H9 (cell line): ENCODE measurements around the gene AFAP1. TPM values are rescaled to one million over a fixed set of nuclear protein-coding genes. Genes with fewer than 3 reads are reported as not detected.

Experiments used
- DNase-seq: peaks from one replicate; pipeline ENCODE4 v3.0.0-alpha.2; 2017
- H2AFZ ChIP-seq: one replicate; pipeline ENCODE4 v1.6.1; 2013; ENCODE audit warnings: mild to moderate bottlenecking, low read length, control low read depth, moderate library complexity
- H2AK5ac ChIP-seq: 2 replicates; pipeline ENCODE4 v1.6.1; 2013; ENCODE audit warnings: low read length, control low read depth, mixed read lengths; ENCODE audit not compliant: insufficient read length
- H2BK120ac ChIP-seq: one replicate; pipeline ENCODE4 v1.6.1; 2013; ENCODE audit warnings: low read depth, mild to moderate bottlenecking, low read length, control low read depth, inconsistent platforms; ENCODE audit not compliant: poor library complexity, severe bottlenecking
- H2BK12ac ChIP-seq: 2 replicates; pipeline ENCODE4 v1.6.1; 2013; ENCODE audit warnings: low read length, control low read depth, mixed read lengths, low read depth; ENCODE audit not compliant: insufficient read length
- H2BK15ac ChIP-seq: 2 replicates; pipeline ENCODE4 v1.6.1; 2013; ENCODE audit warnings: low read depth, low read length, control low read depth
- H2BK20ac ChIP-seq: one replicate; pipeline ENCODE4 v1.6.1; 2013; ENCODE audit warnings: low read depth, mild to moderate bottlenecking, low read length, control low read depth, inconsistent platforms; ENCODE audit not compliant: poor library complexity, severe bottlenecking
- H2BK5ac ChIP-seq: 2 replicates; pipeline ENCODE4 v1.6.1; 2013; ENCODE audit warnings: low read length, control low read depth, mixed read lengths; ENCODE audit not compliant: insufficient read length
- H3K14ac ChIP-seq: 2 replicates; pipeline ENCODE4 v1.6.1; 2013; ENCODE audit warnings: low read length, control low read depth; ENCODE audit not compliant: insufficient read depth
- H3K18ac ChIP-seq: 2 replicates; pipeline ENCODE4 v1.6.1; 2013; ENCODE audit warnings: low read depth, mild to moderate bottlenecking, mixed read lengths, low read length, control low read depth; ENCODE audit not compliant: insufficient read length
- H3K23ac ChIP-seq: 2 replicates; pipeline ENCODE4 v1.6.1; 2013; ENCODE audit warnings: low read length, control low read depth, mixed read lengths, low read depth; ENCODE audit not compliant: insufficient read length
- H3K23me2 ChIP-seq: 2 replicates; pipeline ENCODE4 v1.6.1; 2013; ENCODE audit warnings: low read depth, mild to moderate bottlenecking, mixed read lengths, low read length, control low read depth; ENCODE audit not compliant: insufficient read length, poor library complexity, severe bottlenecking
- H3K27ac ChIP-seq: 2 replicates; pipeline ENCODE4 v1.5.1; 2013; ENCODE audit warnings: low read length, control low read depth, mixed read lengths, low read depth; ENCODE audit not compliant: insufficient read length
- H3K27me3 ChIP-seq: 2 replicates; pipeline ENCODE4 v1.6.1; 2013; ENCODE audit warnings: low read length, control low read depth, inconsistent platforms; ENCODE audit not compliant: insufficient read depth
- H3K4ac ChIP-seq: 2 replicates; pipeline ENCODE4 v1.6.1; 2013; ENCODE audit warnings: low read depth, mild to moderate bottlenecking, control low read depth, inconsistent platforms, low read length, moderate library complexity
- H3K4me1 ChIP-seq: 2 replicates; pipeline ENCODE4 v1.6.1; 2013; ENCODE audit warnings: low read length, control low read depth, inconsistent platforms; ENCODE audit not compliant: insufficient read depth
- H3K4me2 ChIP-seq: 2 replicates; pipeline ENCODE4 v1.6.1; 2013; ENCODE audit warnings: low read length, control low read depth, mixed read lengths; ENCODE audit not compliant: insufficient read length, insufficient read depth
- H3K56ac ChIP-seq: 2 replicates; pipeline ENCODE4 v1.6.1; 2013; ENCODE audit warnings: low read depth, mild to moderate bottlenecking, mixed read lengths, low read length, control low read depth; ENCODE audit not compliant: insufficient read length
- H3K79me1 ChIP-seq: 2 replicates; pipeline ENCODE4 v1.6.1; 2013; ENCODE audit warnings: low read depth, mild to moderate bottlenecking, moderate library complexity, low read length, control low read depth, inconsistent platforms; ENCODE audit not compliant: insufficient read depth, poor library complexity, severe bottlenecking
- H3K79me2 ChIP-seq: 2 replicates; pipeline ENCODE4 v1.6.1; 2013; ENCODE audit warnings: low read length, control low read depth, inconsistent platforms; ENCODE audit not compliant: insufficient read depth
- H3K9ac ChIP-seq: 2 replicates; pipeline ENCODE4 v1.6.1; 2013; ENCODE audit warnings: low read length, control low read depth, mixed read lengths; ENCODE audit not compliant: insufficient read length; ENCODE audit errors: extremely low read depth
- H3K9me3 ChIP-seq: one replicate; pipeline ENCODE4 v1.6.1; 2013; ENCODE audit warnings: low read depth, low read length, inconsistent platforms; ENCODE audit not compliant: control insufficient read depth
- H3T11ph ChIP-seq: one replicate; pipeline ENCODE4 v1.6.1; 2013; ENCODE audit warnings: mild to moderate bottlenecking, low read length, control low read depth, inconsistent platforms
- H4K20me1 ChIP-seq: one replicate; pipeline ENCODE4 v1.6.1; 2013; ENCODE audit not compliant: control insufficient read depth, insufficient read length, insufficient read depth
- H4K5ac ChIP-seq: 2 replicates; pipeline ENCODE4 v1.6.1; 2013; ENCODE audit warnings: low read depth, mild to moderate bottlenecking, mixed read lengths, low read length, control low read depth; ENCODE audit not compliant: insufficient read length
- H4K8ac ChIP-seq: replicated peaks from 2 replicates; pipeline ENCODE4 v1.6.1; 2013; ENCODE audit warnings: low read length, control low read depth, mixed read lengths, low read depth; ENCODE audit not compliant: insufficient read length
- H4K91ac ChIP-seq: 2 replicates; pipeline ENCODE4 v1.6.1; 2013; ENCODE audit warnings: low read depth, mild to moderate bottlenecking, moderate library complexity, mixed read lengths, low read length, control low read depth; ENCODE audit not compliant: insufficient read length
- H3K27ac Mint-ChIP-seq, 3 experiments: 2 replicates in 2 of 3; 3 replicates in 1 of 3; pipeline ENCODE4 v1.8.0; 2020 to 2021; ENCODE audit warnings: mixed read lengths in 3 of 3, mild to moderate bottlenecking in 1 of 3, moderate library complexity in 1 of 3
- H3K27me3 Mint-ChIP-seq: 2 replicates; pipeline ENCODE4 v1.8.0; 2021; ENCODE audit warnings: low read depth, mild to moderate bottlenecking, moderate library complexity, mixed read lengths
- H3K36me3 Mint-ChIP-seq, 3 experiments: 2 replicates in 2 of 3; 3 replicates in 1 of 3; pipeline ENCODE4 v1.8.0; 2020 to 2021; ENCODE audit warnings: low read depth in 3 of 3, mixed read lengths in 3 of 3; ENCODE audit not compliant: insufficient read depth in 1 of 3
- H3K4me1 Mint-ChIP-seq, 2 experiments: 2 replicates each; pipeline ENCODE4 v1.8.0; 2020; ENCODE audit warnings: mixed read lengths in 2 of 2
- H3K4me3 Mint-ChIP-seq, 2 experiments: 2 replicates in 1 of 2; 3 replicates in 1 of 2; pipeline ENCODE4 v1.8.0; 2020 to 2021; ENCODE audit warnings: mild to moderate bottlenecking in 2 of 2, mixed read lengths in 2 of 2, moderate library complexity in 1 of 2
- H3K9me3 Mint-ChIP-seq, 2 experiments: 2 replicates in 1 of 2; 3 replicates in 1 of 2; pipeline ENCODE4 v1.8.0; 2020; ENCODE audit warnings: mild to moderate bottlenecking in 2 of 2, mixed read lengths in 2 of 2, moderate library complexity in 1 of 2
- CTCF ChIP-seq: fragments of 200-600 bp; sonication (generic); conservative IDR thresholded peaks from 3 replicates; pipeline ENCODE4 v1.8.0; 2021; ENCODE audit warnings: antibody characterized with exemption, mild to moderate bottlenecking
- WGBS: extraction: QIAGEN DNeasy Blood & Tissue Kit; methylation state at CpG from one replicate; pipeline ENCODE4 v1.1.7; 2013; ENCODE audit warnings: missing lambda C conversion rate, low lambda C conversion rate, mixed read lengths; ENCODE audit not compliant: insufficient read length; ENCODE audit errors: extremely low coverage; 5-methylcytosine and 5-hydroxymethylcytosine counted together
- total RNA-seq: library from RNA; stranded (reverse); gene quantifications from 2 replicates; pipeline ENCODE4 v1.2.1, GENCODE V29; 2021

The AFAP1 gene
- total RNA-seq, 1 experiment from 2014 or later: 6.5 TPM

DNA sequence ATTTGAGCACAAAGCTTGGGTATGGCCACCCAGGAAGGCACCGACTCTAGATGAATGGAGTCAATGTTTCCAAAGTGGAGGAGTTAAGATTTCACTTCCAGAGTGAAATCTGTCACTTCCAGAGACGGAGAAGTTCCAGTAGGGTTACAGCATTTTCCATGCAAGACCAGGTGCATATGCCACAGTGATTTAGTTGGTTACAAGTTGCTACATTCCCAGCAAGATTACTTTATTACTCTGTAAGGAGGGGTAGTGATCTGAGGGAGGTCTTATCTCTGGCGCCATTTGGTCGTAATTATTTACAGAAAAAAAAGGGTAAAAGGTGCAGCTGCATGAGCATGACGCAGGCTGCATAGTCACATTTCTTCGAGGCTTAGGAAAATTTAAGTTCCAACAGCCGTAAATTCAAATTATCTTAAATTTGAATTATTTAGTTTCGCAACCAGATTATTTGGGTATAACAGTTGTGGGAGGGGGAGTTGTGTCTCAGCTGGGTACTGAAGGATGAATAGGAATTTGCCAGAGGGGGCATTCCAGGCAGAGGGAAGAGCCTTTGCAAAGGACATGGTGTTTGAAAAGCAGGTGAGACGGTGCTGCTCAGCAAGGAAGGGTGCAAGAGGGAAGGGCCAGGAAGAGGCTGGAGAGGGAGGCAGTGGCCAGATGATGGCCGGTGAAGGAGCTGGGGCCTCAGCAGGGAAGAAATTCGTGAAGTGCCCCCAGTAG is 17.4 kb upstream of the AFAP1 start:
- no peak overlapping the region for H3K4me2 ChIP-seq
- no peaks in the 10 kb centered on the region; the same call in 1 of the 2 replicates for H3K27me3 Mint-ChIP-seq
- H2AFZ ChIP-seq: no peak overlapping the region

More for the DNA sequence above, 17.4 kb upstream of the AFAP1 start:
- Histone ChIP-seq H3K79me1 (no peaks in the 10 kb centered on the region), H3K56ac (no peak overlapping the region), H4K5ac (no peak overlapping the region), H3K18ac (no peak overlapping the region), H2BK5ac (no peak overlapping the region), H3K23ac (no peak overlapping the region), H2AK5ac (no peak overlapping the region), H3K79me2 (no peaks in the 10 kb centered on the region), H3K27ac (no peak overlapping the region), H3K4me1 (peaks cover 2% of the 10 kb centered on the region; the same call in 1 of the 2 replicates), H2BK12ac (no peak overlapping the region), H3K4ac (no peak overlapping the region), H2BK15ac (no peak overlapping the region), H3K9me3 (no peaks in the 10 kb centered on the region), H4K20me1 (no peaks in the 10 kb centered on the region), H3K14ac (no peak overlapping the region), H2BK120ac (no peak overlapping the region), H4K91ac (no peak overlapping the region), H4K8ac (no peak overlapping the region), H3K9ac (no peak overlapping the region), H3K23me2 (no peaks in the 10 kb centered on the region), H3T11ph (no peak overlapping the region), H3K27me3 (no peaks in the 10 kb centered on the region; the same call in 1 of the 2 replicates), H2BK20ac (no peak overlapping the region)
- peaks cover 0 to 2% of the 10 kb centered on the region in 2 experiments; a peak in 1 of 5 replicates for H3K9me3 Mint-ChIP-seq
- no peak for TF ChIP-seq CTCF
- no peak overlapping the region for H3K4me3 Mint-ChIP-seq
- whole genome bisulfite sequencing: no CpG with 5 or more reads among the region's 11 CpGs
- no peak for DNase-seq
- H3K36me3 Mint-ChIP-seq: no peaks in the 10 kb centered on the region
- peak overlapping the region in 1 of 3 experiments; percentile 15; a peak in 2 of 7 replicates for H3K27ac Mint-ChIP-seq
- peaks cover 23 to 27% of the 10 kb centered on the region in 2 experiments for H3K4me1 Mint-ChIP-seq
